ENCODE measurements around the gene DENND1C.
"Not testable (repeated sequence)": the region's sequence is repeated elsewhere in the genome, so short reads cannot be mapped to it uniquely, and the experiment has no call there.

The DENND1C gene

GRCh38 chr19:6509118-6509971, 27.8 kb upstream of the DENND1C start:
- TF ChIP-seq CTCF (IDR thresholded peaks at IDR 0.05; ENCODE audit: extremely low read depth, insufficient read depth, missing control alignments): no peak
- no peak for DNase-seq (ENCODE audit: low spot score)
- in situ Hi-C loops (cut with MboI; ENCODE audit: low pct_unique_long_range_greater_than_20kb, low sequenced_read_pairs, unreplicated experiment): loop anchor here (25.0 kb wide), 1 partner anchor 353 kb away; no protein-coding TSS in a partner anchor

GRCh38 chr19:6508028-6508771, 26.6 kb upstream of the DENND1C start:
- DNase-seq (ENCODE audit: low spot score): not testable (repeated sequence)
- in situ Hi-C loops (cut with MboI; ENCODE audit: low pct_unique_long_range_greater_than_20kb, low sequenced_read_pairs, unreplicated experiment): loop anchor here (25.0 kb wide), 1 partner anchor 354 kb away; no protein-coding TSS in a partner anchor

- no peak for TF ChIP-seq CTCF (IDR thresholded peaks at IDR 0.05; ENCODE audit: extremely low read depth, insufficient read depth, missing control alignments)
- DNase-seq (ENCODE audit: low spot score): peak; percentile 22
- in situ Hi-C loops (cut with MboI; ENCODE audit: low pct_unique_long_range_greater_than_20kb, low sequenced_read_pairs, unreplicated experiment): loop anchor here (25.0 kb wide), 1 partner anchor 359 kb away; no protein-coding TSS in a partner anchor
Observed at GRCh38 chr19:6503407-6504201, 22.0 kb upstream of the DENND1C start.

GRCh38 chr19:6501740-6502648, 20.4 kb upstream of the DENND1C start, which contains the start of gene TUBB4A:
TUBB4A (minus strand) TSS chr19:6502309; CDS start chr19:6502212, 97 bp downstream.
- peak; percentile 85 for DNase-seq (ENCODE audit: low spot score)
- no peak for TF ChIP-seq CTCF (IDR thresholded peaks at IDR 0.05; ENCODE audit: extremely low read depth, insufficient read depth, missing control alignments)
- in situ Hi-C loops (cut with MboI; ENCODE audit: low pct_unique_long_range_greater_than_20kb, low sequenced_read_pairs, unreplicated experiment): loop anchor here (25.0 kb wide), 1 partner anchor 360 kb away; no protein-coding TSS in a partner anchor

- TF ChIP-seq CTCF (IDR thresholded peaks at IDR 0.05; ENCODE audit: extremely low read depth, insufficient read depth, missing control alignments): no peak
- in situ Hi-C loops (cut with MboI; ENCODE audit: low pct_unique_long_range_greater_than_20kb, low sequenced_read_pairs, unreplicated experiment): loop anchor here (25.0 kb wide), 1 partner anchor 361 kb away; no protein-coding TSS in a partner anchor
- DNase-seq (ENCODE audit: low spot score): peak; percentile 21
Observed at GRCh38 chr19:6500837-6501739, 19.5 kb upstream of the DENND1C start.
